Right lung (tissue), 5 donors: ENCODE measurements around the gene EI24. TPM values are rescaled to one million over a fixed set of nuclear protein-coding genes. Genes with fewer than 3 reads are reported as not detected.
"Not testable (repeated sequence)": the region's sequence is repeated elsewhere in the genome, so short reads cannot be mapped to it uniquely, and the experiment has no call there.

Experiments used
- DNase-seq, 2 donors: peaks; one replicate each; pipeline ENCODE4 v3.0.0-alpha.2; 2013
- polyA plus RNA-seq, 5 donors: library from polyadenylated mRNA; unstranded; fragments of 120-200 nt; gene quantifications; one replicate each; pipeline versions ENCODE4 v1.2.1 to v1.2.3, GENCODE V29; 2013; ENCODE audit warnings: inconsistent platforms in 1 of 5, low replicate concordance in 1 of 5; ENCODE audit not compliant: insufficient read length in 5 of 5, insufficient read depth in 1 of 5

The EI24 gene
- polyA plus RNA-seq, 5 donors: 105 to 123 (median 121) TPM

GRCh38 chr11:125572916-125573315 lies 3.6 kb downstream of the EI24 start:
- no peak for DNase-seq

GRCh38 chr11:125577181-125577580 lies 7.9 kb downstream of the EI24 start:
- DNase-seq: not testable (repeated sequence)

DNA sequence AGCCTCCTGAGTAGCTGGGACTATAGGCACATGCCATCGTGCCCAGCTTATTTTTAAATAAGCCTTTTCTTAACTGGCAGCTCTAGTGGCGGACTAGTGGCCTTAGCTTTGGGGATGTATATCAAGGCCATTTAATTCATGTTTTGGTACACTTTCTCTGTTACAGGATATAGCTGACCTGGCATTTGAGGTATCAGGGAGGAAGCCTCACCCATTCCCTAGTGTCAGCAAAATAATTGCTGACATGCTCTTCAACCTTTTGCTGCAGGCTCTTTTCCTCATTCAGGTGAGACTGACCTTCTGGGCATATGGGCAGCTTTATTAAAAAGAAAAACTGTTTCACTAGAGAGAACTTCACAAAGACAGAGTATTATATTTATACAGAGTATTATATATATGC lies 9.5 kb downstream of the EI24 start:
- no peak for DNase-seq

DNA sequence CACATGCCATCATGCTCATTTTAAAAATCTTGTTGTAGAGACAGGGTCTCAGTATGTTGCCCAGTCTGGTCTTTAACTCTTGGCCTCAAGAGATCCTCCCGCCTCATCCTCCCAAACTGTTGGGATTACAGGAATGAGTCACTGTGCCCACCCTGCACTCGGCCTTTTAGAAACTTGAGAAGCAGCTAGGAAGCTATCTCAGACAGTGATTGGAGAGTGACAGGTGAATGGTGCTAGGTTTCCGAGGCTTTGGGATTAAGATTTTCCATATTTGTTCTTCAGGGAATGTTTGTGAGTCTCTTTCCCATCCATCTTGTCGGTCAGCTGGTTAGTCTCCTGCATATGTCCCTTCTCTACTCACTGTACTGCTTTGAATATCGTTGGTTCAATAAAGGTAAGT lies 10.5 kb downstream of the EI24 start:
- no peak for DNase-seq

DNA sequence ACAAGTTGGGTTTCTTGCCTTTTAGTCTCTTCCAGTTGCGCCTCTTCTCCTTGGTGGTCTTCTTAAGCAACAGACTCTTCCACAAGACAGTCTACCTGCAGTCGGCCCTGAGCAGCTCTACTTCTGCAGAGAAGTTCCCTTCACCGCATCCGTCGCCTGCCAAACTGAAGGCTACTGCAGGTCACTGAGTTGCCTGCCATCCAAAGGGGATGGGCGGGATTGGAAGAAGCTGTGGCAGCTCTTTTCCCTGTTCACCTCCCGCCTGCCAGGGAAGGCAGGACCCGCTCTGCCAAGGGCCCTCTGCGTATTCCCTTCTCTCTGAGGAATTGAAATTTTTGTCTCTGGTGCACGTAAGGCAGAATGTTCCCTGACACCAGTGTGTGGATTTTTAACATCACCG lies 14.2 kb downstream of the EI24 start:
- DNase-seq: no peak

- DNase-seq: no peak
Observed at GRCh38 chr11:125585487-125585886, 16.2 kb downstream of the EI24 start.

- no peak for DNase-seq
Observed at GRCh38 chr11:125586623-125587022, 17.3 kb downstream of the EI24 start.

GRCh38 chr11:125587480-125587879 lies 18.2 kb downstream of the EI24 start:
- DNase-seq: no peak

DNA sequence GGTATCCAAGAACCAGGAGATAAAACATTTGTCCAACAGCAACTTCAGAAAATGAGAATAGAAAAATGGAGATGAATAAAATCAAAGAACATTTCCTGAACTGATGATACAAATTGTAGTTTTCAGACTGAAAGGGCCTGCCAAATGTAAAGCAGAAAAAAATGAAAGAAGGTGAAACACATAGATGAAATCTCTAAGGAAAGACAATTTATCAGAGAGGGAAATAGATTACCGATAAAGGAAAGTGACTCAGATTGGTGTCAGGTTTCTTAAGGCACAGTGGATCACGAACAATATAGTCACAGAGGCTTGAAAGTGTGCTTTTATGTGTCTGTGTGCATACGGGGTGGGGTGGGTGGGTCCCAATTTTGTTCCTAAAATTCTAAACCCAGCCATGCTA lies 19.2 kb downstream of the EI24 start:
- DNase-seq: no peak

DNA sequence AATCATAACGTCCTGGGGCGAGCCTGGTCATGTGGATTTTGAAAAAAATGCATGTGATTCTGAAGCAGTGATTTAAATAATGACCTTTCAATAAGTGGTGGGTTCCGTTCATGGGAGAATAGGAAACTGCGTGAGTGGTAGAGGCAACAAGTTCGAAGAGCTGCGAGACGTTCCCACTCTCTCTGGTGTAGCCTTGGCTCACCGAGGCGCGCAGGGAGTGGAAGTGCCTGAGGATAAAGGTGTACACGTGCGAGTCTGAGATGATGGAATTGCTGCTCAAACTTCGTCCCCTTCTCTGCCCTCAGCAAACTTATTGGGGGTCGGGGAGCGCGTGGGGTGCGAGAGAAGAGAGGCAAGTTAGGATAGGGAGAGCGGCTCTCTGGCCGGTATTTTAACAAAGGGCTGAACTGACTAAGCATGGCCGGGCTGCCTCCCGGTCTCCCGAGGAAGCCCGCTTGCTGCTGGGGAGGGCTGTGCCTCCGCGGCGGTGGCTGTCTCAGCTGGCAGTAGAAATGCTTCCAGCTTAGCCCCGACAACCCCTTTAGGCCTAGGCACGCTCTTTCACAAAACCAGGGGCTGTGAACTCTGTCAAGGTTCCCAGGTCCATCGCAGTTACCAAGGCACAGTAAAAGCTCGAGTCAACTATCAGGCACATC lies 22.5 kb downstream of the EI24 start:
- no peak for DNase-seq

DNA sequence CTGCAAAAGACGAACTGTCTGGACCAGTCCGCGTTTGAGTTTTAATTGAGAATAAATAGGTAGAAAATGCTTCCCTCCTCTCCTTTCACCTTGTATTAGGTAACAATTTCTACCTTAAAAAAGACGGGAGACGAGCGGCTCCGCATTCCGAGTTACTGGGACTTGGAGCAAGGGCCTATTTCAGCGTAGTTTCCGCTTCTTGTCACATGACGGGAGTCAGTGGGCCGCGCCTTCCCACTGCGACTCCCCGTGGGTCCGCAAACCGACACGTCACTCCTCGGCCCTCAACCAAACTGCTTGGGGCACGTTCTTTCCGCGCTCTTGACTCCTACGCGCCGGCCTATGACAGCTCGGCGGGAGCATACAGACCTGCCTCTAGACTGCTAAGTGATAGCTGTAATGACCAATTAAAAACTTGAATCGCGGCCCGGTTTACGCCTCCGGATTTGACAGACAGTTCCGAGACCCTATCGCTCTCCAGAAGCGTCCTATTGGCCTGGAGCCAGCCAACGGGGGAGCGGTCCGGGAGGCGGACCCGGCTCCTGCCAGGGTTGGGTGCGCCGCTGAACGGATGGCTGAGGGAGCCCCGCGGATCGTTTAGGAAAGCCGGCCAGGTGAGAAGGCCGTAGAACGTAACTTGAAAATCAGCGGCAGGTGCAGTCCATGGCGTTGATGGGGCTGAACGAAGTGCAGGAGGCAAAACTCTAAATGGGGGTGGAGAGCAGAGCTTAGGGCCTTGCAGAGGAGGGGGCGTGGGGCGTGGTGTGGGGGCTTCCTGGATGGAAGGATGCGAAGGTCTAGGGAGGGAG lies 23.2 kb downstream of the EI24 start, which contains the start of gene STT3A:
STT3A (plus strand) TSS at position 548 of the 809 bp plus-strand sequence. CDS start 3,064 bp downstream, outside the sequence.
- peak; percentile 100 for DNase-seq

- peak in 1 of 2 donors; percentile 6 for DNase-seq
Observed at GRCh38 chr11:125593114-125593820, 24.0 kb downstream of the EI24 start.

- no peak for DNase-seq
Observed at GRCh38 chr11:125594958-125595357, 25.7 kb downstream of the EI24 start.

GRCh38 chr11:125600663-125601062 lies 31.4 kb downstream of the EI24 start:
- no peak for DNase-seq

- DNase-seq: no peak
Observed at GRCh38 chr11:125603207-125603606, 33.9 kb downstream of the EI24 start.

GRCh38 chr11:125605417-125605816 lies 36.1 kb downstream of the EI24 start:
- DNase-seq: no peak

DNA sequence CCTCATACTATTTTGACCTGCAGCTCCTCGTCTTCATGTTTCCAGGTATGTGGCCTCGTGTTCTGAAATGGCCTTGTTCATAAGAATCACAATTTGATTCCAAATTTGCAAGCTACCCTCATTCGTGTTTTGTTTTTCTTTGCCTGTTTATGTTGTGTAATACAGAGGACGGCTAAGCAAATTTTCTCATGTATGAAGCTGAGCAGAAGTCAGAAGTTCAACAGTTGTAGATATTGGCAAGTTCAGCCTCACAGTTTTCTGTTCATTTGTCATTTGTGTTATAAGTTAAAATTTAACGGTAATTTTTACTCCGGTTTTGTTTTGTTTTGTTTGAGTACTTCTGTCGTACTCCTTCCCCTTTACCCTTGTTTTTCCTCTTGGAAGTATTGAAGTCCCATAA lies 40.3 kb downstream of the EI24 start:
- DNase-seq: no peak

GRCh38 chr11:125618383-125618782 lies 49.1 kb downstream of the EI24 start:
- DNase-seq: no peak

- DNase-seq: no peak
Observed at GRCh38 chr11:125621995-125622394, 52.7 kb downstream of the EI24 start.

- DNase-seq: no peak
Observed at GRCh38 chr11:125623064-125623463, 53.8 kb downstream of the EI24 start.

- no peak for DNase-seq
Observed at GRCh38 chr11:125624756-125625213, 55.5 kb downstream of the EI24 start, which contains the start of gene CHEK1. CHEK1 (plus strand) TSS chr11:125625163; CDS start chr11:125626769, 1,606 bp downstream.

DNA sequence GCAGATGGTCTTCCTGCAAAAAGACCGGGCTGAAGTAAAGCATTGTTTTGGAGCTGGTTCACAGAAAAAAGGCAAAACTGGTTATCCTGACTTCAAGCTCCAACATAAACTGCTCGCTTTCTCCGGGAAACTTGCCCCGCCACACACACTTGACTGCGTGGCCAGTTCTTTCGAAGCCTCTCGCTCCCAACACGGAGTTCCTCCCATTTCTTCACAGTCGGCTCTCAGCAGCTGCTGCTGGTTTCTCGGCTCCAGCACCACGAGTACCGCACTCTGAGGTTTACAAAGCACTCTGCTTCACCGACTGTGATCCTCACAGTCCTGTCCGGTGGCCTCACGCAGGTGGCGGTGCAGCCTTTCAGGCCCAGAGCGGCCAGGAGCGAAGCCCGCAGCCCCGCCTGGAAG lies 56.0 kb downstream of the EI24 start:
- DNase-seq: no peak
